HG03342 (cell line): ENCODE results near the gene FKBP9.
"Not testable (repeated sequence)": the region's sequence is repeated elsewhere in the genome, so short reads cannot be mapped to it uniquely, and the experiment has no call there.

Experiments
- ATAC-seq: cut with Tn5 transposase; IDR thresholded peaks from one replicate; pipeline ENCODE4 v1.9.1; 2021; ENCODE audit warnings: mild to moderate bottlenecking, moderate library complexity; ENCODE audit not compliant: unreplicated experiment

FKBP9 gene

DNA sequence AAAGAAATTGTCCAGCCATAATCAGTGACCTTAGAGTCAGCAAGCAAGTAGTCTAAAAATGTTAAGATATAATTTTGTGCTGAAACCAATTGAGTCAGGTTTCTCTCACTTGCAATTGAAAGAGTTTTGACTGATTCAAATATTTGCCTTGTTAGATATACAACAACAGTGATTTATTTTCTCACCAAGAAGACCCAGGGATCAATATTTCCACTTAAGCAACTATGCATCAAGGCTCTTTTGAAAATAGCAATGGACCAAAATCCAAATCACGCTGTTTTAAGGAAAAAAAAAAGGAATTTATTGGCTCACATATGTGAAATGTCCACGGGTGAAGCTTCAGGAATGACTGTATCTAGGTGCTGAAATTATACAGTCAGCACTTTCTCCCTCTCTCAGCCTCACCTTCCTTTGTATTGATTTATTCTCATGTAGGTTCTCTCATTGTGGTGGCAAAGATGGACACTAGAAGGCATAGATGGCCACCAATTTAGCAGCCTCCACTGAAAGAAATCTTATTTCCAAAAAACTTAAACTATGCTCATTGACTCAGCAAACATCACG lies 9.7 kb upstream of the FKBP9 start:
- ATAC-seq = no peak

DNA sequence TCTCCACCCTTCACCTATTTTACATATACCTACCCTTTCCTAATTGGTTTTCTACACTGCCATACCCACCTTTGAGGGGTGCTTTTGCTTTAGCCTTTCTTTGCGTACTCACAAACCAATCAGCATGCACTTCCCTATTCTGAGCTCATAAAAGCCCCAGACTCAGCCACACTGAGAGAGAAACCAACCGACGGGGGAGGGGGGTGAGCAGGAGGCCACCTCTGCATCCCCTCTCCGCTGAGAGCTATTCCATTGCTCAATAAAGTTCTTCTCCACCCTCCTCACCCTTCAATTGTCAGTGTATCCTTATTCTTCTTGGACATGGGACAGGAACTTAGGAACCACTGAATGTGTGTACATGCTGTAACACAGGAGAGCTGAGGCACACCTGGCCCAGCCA lies 9.0 kb upstream of the FKBP9 start:
- ATAC-seq = no peak

DNA sequence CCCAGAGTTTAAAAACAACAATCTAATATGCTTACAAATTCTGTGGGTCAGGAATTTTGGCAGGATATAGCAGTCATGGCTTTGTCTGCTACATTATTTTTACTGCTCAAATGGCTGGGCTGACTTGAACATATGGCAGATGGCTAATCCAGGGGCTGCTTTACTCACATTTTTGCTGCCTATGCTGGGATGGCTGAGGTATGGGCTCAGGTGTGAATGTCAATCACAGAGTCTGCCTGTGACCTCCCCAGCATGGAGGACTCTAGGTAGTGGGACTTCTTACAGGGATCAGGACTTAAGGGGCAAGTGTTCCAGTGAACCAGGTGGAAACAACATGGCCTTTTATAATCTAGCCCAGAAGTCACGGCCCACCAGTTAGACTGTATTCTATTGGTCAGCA lies 4.4 kb upstream of the FKBP9 start:
- ATAC-seq = no peak

DNA sequence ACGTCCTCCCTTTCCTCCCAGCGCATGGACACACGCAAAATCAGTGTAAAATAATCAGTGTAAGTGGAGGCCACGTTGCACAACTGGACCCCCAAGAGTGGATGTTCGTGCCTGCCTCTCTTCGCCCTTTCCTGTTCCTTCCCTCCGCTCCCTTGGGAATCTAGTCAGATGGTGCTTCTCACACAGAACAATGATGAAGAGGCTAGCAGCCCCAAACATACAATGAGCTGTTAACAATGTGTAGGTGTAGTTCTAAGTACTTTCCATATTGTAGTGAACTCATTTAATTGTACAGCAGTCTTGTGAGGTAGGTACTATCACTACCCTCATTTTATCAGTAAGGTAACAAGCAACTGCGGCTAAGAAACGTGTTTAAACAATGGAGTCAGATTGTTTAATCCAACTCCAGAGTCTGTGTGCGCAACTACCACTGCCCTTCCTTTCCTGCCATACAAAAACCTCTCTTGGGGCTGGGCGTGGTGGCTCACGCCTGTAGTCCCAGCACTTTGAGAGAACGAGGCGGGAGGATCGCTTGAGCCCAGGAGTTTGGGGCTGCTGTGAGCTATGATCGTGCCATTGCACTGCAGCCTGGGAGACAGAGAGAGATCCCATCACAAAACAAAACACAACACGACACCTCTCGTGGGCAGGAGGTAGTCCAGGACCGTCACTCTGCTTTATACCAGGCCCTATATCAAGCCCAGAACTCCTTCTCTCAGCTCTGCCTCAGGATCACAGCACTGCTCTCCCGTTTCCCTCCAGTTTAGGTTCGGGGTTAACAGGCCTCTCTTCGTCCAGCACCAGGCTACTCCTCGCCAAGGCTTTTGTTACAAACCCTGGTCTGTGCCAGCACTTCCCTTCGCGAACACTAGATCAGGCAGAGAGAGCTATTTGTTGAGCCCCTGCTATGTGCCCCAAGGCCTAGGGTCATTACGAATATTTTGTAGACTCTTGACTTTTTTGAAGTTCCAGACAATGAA lies 1.1 kb downstream of the FKBP9 start:
- ATAC-seq = no peak

DNA sequence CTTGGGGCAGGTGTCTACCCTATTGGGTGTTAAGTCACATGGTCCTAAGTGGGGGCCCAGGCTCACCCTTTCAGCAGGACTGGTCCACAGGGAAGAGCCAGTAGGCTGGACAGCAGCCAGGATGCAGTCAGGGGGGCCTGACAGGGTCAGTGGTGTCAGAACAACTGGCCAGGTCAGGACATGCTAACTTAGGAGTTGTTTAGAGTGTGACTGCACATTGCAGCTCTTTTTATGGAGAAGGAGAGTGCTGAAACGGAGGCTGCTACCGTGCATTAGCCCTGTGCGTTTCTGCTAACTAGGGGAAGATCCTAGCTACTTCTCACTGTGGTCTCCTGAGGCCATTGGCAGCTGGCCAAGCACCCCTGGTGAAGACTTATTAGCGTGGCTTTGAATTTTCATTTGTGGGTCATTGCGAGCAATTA lies 6.7 kb downstream of the FKBP9 start:
- not testable (repeated sequence) for ATAC-seq

GRCh38 chr7:32964461-32965159 lies 7.4 kb downstream of the FKBP9 start:
- peak; percentile 97 for ATAC-seq

- ATAC-seq = not testable (repeated sequence)
These were observed 9.4 kb downstream of the FKBP9 start for GRCh38 chr7:32966489-32967267.

DNA sequence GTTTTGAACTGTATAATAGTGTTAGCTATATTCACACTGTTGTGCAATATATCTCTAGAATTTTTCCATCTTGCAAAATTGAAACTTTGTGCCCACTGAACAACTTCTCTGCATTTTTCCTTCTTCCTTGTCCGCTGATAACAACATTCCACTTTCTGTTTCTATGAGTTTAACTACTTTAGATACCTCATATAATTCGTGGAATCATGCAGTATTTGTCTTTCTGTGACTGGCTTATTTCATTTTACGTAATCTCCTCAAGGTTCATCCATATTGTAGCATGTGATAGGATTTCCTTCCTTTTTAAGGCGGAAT lies 10.0 kb downstream of the FKBP9 start:
- not testable (repeated sequence) for ATAC-seq

DNA sequence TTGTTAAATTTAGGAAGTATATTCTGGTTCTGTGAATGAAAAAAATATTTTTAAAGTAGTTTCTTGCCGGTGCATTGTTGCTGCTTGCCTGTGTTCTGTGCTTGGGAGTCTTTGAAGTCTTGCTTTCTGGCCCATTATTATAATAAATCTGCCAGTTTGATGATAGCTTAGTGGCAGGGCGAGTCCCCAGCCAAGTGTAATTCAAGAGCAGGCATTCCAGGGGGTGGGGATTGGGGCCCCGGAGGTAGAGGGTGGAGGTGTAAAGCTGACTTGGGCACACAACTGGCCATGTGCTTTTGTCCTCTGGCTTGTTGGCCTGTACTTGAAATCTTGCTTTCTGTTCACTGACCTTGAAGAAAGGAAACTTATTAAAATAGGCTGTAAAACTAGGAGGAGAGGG lies 14.7 kb downstream of the FKBP9 start:
- not testable (repeated sequence) for ATAC-seq

DNA sequence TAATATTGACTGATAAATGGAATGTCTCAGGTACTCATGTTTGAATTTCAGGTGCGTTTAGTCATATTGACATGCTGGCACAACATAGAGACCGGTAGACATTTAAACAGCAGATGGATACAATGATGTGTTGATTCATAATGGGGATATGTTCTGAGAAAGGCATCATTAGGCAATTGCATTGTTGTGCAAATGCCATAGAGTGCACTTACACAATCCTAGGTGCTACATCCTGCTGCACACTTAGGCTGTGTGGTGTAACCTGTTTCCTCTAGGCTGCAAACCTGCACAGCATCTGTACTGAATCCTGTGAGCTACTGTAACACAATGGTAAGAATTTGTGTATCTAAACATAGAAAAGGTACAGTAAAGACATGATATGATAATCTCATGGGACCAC lies 19.9 kb downstream of the FKBP9 start:
- ATAC-seq = not testable (repeated sequence)

DNA sequence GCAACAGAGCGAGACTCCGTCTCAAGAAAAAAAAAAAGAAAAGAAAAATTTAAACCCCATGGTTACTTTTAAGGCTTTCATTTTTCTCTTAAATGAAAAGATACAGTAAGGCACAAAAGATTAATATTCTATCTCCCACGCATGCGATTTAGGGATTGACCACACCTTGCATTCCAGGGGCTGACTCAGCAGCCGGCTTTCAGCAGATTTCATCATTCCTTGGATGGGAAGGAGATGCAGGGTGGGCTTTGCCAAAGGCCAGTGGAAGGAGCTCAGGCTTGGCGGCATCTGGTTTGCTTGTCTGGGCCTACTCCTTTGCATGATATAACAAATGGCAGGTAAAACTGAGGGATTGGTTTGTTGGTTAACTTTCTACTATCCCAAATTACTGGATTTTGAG lies 22.0 kb downstream of the FKBP9 start:
- not testable (repeated sequence) for ATAC-seq

GRCh38 chr7:32979902-32980301 lies 22.7 kb downstream of the FKBP9 start:
- ATAC-seq = not testable (repeated sequence)

GRCh38 chr7:32988148-32988547 lies 30.9 kb downstream of the FKBP9 start:
- ATAC-seq = peak; percentile 78

DNA sequence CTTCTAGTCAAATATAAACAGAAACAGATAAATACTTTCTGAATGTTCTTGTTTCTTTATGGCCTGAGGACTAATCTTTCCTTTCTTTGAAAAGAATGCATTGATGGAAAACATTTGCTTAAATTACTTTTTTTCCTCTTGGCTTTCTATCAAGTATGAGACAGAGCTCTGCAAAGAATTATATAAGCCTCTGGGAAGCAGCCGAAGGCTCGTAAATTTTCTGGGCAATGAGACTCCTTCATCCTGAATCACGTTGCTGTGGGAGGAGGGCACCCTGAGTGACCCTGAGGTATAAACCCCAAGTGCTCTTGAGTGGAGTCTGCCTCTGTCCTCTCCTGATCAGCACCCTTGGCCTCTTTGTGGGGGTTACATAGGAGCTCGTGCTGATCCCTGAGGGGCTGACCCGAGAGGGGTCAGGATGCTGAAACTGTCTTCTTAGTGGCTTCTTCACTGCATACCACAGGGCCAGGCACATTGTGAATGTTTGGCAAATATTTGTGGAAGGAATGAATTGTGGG lies 33.9 kb downstream of the FKBP9 start:
- not testable (repeated sequence) for ATAC-seq

- not testable (repeated sequence) for ATAC-seq
These were observed 34.9 kb downstream of the FKBP9 start for GRCh38 chr7:32991975-32992700.

- ATAC-seq = not testable (repeated sequence)
These were observed 35.5 kb downstream of the FKBP9 start for GRCh38 chr7:32992750-32993149.

DNA sequence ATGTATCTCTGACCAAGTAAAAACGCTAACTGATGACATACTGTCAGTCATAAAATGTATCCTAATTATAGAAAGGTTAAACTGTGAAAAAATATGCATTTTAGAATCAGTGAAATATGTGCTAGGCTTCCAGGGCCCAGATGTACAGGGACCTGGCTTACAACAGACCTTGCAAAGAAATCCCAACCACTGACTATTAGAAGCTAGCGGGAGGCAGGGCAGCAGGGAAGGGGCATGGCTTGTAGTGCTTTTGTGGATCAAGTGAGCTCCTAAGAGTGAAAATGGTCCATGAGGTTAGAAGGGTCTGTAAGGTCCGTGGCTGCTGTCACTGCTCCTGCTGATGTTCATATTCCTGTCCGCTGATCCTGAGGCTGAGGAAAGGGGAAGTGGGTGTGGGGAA lies 40.7 kb downstream of the FKBP9 start:
- peak; percentile 20 for ATAC-seq

GRCh38 chr7:32998361-32999171 lies 41.3 kb downstream of the FKBP9 start:
- ATAC-seq = peak; percentile 69

- not testable (repeated sequence) for ATAC-seq
These were observed 42.1 kb downstream of the FKBP9 start for GRCh38 chr7:32999380-32999779.
